Skeletal muscle satellite cell (primary cell): ENCODE data around the gene TPT1.

ENCODE experiments used
- H3K27me3 ChIP-seq: 2 replicates; pipeline ENCODE4 v1.7.0; 2013; ENCODE audit warnings: low read length; ENCODE audit not compliant: control insufficient read depth, insufficient read depth
- H3K36me3 ChIP-seq: 2 replicates; pipeline ENCODE4 v1.7.0; 2013; ENCODE audit warnings: mild to moderate bottlenecking, control low read depth, low read length; ENCODE audit not compliant: insufficient read depth
- H3K4me1 ChIP-seq: 2 replicates; pipeline ENCODE4 v1.7.0; 2013; ENCODE audit warnings: low read length; ENCODE audit not compliant: control insufficient read depth, insufficient read depth
- H3K4me2 ChIP-seq: 2 replicates; pipeline ENCODE4 v1.7.0; 2013; ENCODE audit warnings: mild to moderate bottlenecking, low read length
- H3K4me3 ChIP-seq: 2 replicates; pipeline ENCODE4 v1.7.0; 2013; ENCODE audit warnings: low read length
- H3K9ac ChIP-seq: 2 replicates; pipeline ENCODE4 v1.7.0; 2013; ENCODE audit warnings: mild to moderate bottlenecking, low read depth, low read length, moderate library complexity
- H3K9me3 ChIP-seq: replicated peaks from 2 replicates; pipeline ENCODE4 v1.7.0; 2013; ENCODE audit warnings: mild to moderate bottlenecking, control low read depth, low read length

Gene TPT1

GRCh38 chr13:45341799-45342500, 967 bp upstream of the TPT1 start:
- H3K27me3 ChIP-seq, result no peaks in the 10 kb centered on the region
- H3K4me3 ChIP-seq, result peak overlapping the region; percentile 88
- peak overlapping the region; percentile 87 for H3K4me2 ChIP-seq
- peak overlapping the region; percentile 95 for H3K9ac ChIP-seq
- H3K36me3 ChIP-seq, result peaks cover 34% of the 10 kb centered on the region
- peaks cover 30% of the 10 kb centered on the region for H3K4me1 ChIP-seq
- no peaks in the 10 kb centered on the region for H3K9me3 ChIP-seq

- Histone ChIP-seq H3K9ac (peak overlapping the region; percentile 99), H3K4me1 (peaks cover 44% of the 10 kb centered on the region), H3K9me3 (no peaks in the 10 kb centered on the region), H3K36me3 (peaks cover 49% of the 10 kb centered on the region), H3K27me3 (no peaks in the 10 kb centered on the region), H3K4me2 (peak overlapping the region; percentile 83), H3K4me3 (peak overlapping the region; percentile 93)
Observed at GRCh38 chr13:45340422-45341033, 455 bp downstream of the TPT1 start.

DNA sequence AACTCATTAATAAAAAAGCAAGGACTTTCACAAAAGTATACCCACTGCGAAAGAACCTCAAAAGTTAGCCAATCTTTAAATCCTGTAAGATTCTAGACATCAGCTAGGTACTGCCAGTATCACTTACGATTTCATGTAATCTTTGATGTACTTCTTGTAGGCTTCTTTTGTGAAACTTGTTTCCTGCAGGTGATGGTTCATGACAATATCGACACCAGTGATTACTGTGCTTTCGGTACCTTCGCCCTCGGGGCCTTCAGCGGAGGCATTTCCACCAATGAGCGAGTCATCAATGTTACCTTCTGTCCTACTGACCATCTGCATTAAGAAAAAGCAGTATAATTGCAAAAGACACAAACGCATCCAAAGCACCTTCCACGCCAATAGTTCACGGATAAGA, 1.1 kb downstream of the TPT1 start:
- H3K4me1 ChIP-seq, result peaks cover 51% of the 10 kb centered on the region
- H3K9ac ChIP-seq, result peak overlapping the region; percentile 99
- H3K27me3 ChIP-seq, result no peaks in the 10 kb centered on the region
- H3K9me3 ChIP-seq, result no peaks in the 10 kb centered on the region
- H3K4me3 ChIP-seq, result peak overlapping the region; percentile 93
- H3K36me3 ChIP-seq, result peaks cover 55% of the 10 kb centered on the region
- H3K4me2 ChIP-seq, result peak overlapping the region; percentile 83

DNA sequence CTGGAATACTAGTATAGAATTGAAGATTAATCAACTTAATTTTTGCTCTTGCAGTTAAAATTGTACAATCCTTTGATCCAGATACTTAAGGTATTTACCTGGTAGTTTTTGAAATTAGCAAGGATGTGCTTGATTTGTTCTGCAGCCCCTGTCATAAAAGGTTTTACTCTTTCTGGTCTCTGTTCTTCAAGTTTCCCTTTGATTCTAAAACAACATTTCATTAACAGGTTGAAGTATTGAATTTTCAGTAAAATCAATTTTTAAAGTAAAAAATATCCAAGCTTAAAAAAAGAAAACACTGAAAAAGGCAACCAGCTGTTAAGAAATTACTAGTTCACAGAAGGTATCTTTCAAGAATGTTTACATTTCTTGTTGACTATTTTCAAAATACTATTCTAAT, 1.6 kb downstream of the TPT1 start:
- H3K9ac ChIP-seq, result peak overlapping the region; percentile 99
- peaks cover 60% of the 10 kb centered on the region for H3K36me3 ChIP-seq
- peak overlapping the region; percentile 83 for H3K4me2 ChIP-seq
- H3K4me1 ChIP-seq, result peaks cover 55% of the 10 kb centered on the region
- H3K9me3 ChIP-seq, result no peaks in the 10 kb centered on the region
- H3K4me3 ChIP-seq, result peak overlapping the region; percentile 93
- H3K27me3 ChIP-seq, result no peaks in the 10 kb centered on the region

DNA sequence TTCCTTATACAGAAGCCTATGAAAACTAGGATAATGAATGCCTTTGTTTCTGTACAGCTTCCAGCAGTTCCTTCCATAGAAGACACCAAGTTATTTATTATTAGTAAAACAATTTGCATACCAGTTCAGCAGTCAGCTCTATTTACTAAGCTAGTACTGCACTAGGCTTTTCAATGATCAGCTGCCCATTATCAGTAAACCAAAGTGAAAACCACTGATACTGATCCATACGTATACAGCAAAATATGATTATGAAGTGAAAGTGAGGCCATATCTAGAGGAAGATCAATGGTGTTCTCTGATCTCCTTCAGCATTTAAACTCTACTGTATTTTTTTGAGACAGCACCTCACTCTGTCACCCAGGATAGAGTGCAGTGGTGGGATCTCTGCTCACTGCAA, 3.2 kb downstream of the TPT1 start:
- H3K9me3 ChIP-seq, result no peaks in the 10 kb centered on the region
- H3K4me2 ChIP-seq, result peak overlapping the region; percentile 83
- H3K4me1 ChIP-seq, result peaks cover 71% of the 10 kb centered on the region
- H3K36me3 ChIP-seq, result peaks cover 61% of the 10 kb centered on the region
- H3K4me3 ChIP-seq, result peak overlapping the region; percentile 93
- H3K9ac ChIP-seq, result peak overlapping the region; percentile 99
- H3K27me3 ChIP-seq, result no peaks in the 10 kb centered on the region

DNA sequence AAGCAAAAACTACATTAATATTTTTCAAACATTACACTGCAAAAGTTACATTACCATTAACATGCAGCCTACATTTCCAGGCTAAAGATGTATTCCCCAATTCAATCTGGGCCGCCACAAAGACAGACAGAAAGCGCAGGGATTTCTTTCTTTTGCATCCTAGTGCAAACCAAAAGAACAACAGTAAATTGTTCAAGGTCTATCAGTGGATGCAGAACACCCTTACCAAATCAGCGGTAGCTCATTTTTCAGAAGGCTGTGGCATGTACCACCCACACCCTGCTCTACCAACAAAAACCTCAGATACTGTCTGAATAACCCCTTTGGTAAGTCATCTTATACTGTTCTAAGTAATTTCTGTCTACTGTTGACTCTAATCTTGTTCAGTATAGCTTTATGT, 3.6 kb downstream of the TPT1 start:
- Histone ChIP-seq H3K4me2 (peak overlapping the region; percentile 83), H3K36me3 (peaks cover 61% of the 10 kb centered on the region), H3K9me3 (no peaks in the 10 kb centered on the region), H3K4me3 (peak overlapping the region; percentile 93), H3K9ac (peak overlapping the region; percentile 99), H3K27me3 (no peaks in the 10 kb centered on the region), H3K4me1 (peaks cover 73% of the 10 kb centered on the region)

GRCh38 chr13:45336025-45336800, 4.8 kb downstream of the TPT1 start:
- H3K36me3 ChIP-seq, result peaks cover 61% of the 10 kb centered on the region
- H3K9ac ChIP-seq, result no peak overlapping the region
- peaks cover 80% of the 10 kb centered on the region for H3K4me1 ChIP-seq
- no peak overlapping the region for H3K4me3 ChIP-seq
- H3K27me3 ChIP-seq, result no peaks in the 10 kb centered on the region
- peak overlapping the region; percentile 39 for H3K4me2 ChIP-seq
- H3K9me3 ChIP-seq, result no peaks in the 10 kb centered on the region

- no peaks in the 10 kb centered on the region for H3K9me3 ChIP-seq
- no peaks in the 10 kb centered on the region for H3K27me3 ChIP-seq
- H3K9ac ChIP-seq, result no peak overlapping the region
- H3K4me2 ChIP-seq, result peak overlapping the region; percentile 39
- H3K36me3 ChIP-seq, result peaks cover 61% of the 10 kb centered on the region
- no peak overlapping the region for H3K4me3 ChIP-seq
- peaks cover 83% of the 10 kb centered on the region for H3K4me1 ChIP-seq
Observed at GRCh38 chr13:45335397-45336024, 5.5 kb downstream of the TPT1 start.

DNA sequence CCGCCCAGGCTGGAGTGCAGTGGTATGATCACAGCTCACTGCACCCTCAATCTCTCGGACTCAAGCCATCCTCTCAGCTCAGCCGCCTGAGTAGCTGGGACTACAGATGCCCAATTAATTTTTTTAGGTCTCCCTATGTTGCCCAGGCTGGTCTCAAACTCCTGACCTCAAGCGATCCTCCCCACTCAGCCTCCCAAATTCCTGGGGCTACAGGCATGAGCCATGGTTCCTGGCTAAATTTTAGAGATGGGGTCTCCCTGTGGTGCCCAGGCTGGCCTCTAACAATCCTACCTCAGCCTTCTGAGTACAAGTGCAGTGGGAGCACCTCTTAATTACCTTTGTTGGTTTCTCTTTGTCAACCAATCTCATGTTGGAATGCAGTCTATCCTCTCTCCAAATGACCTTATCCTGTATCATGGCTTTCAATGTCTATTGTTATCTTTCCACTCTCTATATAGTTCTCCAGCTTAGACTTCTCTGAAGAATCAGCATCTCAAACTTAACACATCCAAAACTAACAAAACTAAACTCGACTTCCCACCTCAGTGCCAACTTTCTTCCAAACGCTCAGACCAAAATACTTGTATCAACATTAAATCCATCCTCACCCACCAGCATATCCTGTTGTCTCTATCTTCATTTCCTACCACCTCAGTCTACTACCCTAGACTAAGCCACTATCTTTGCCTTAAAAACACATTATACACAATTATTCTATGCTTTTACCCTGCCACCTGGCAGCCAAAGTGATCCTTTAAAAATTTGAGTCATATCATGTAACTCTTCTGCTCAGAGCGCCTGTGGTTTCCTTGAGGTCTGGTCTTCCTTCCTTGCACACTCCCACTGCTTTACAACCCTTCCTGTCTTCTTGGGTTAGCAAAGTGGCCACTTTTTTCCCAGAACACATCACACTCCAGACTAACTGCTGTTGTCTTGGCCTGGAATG, 6.7 kb downstream of the TPT1 start:
- Histone ChIP-seq H3K4me2 (no peak overlapping the region), H3K36me3 (peaks cover 50% of the 10 kb centered on the region), H3K4me1 (peaks cover 96% of the 10 kb centered on the region), H3K27me3 (no peaks in the 10 kb centered on the region), H3K4me3 (no peak overlapping the region), H3K9me3 (no peaks in the 10 kb centered on the region), H3K9ac (no peak overlapping the region)

GRCh38 chr13:45333251-45333976, 7.6 kb downstream of the TPT1 start:
- Histone ChIP-seq H3K9ac (no peak overlapping the region), H3K4me2 (no peak overlapping the region), H3K4me1 (peaks cover 92% of the 10 kb centered on the region), H3K36me3 (peaks cover 42% of the 10 kb centered on the region), H3K9me3 (no peaks in the 10 kb centered on the region), H3K4me3 (no peak overlapping the region), H3K27me3 (no peaks in the 10 kb centered on the region)
